ELR (cell line): Measurements from ENCODE around the gene GAB2.
"Not testable (repeated sequence)": the region's sequence is repeated elsewhere in the genome, so short reads cannot be mapped to it uniquely, and the experiment has no call there.

ENCODE experiments used
- DNase-seq: peaks from one replicate; pipeline ENCODE4 v3.0.0-alpha.2; 2015; ENCODE audit warnings: low read depth

GAB2 gene

DNA sequence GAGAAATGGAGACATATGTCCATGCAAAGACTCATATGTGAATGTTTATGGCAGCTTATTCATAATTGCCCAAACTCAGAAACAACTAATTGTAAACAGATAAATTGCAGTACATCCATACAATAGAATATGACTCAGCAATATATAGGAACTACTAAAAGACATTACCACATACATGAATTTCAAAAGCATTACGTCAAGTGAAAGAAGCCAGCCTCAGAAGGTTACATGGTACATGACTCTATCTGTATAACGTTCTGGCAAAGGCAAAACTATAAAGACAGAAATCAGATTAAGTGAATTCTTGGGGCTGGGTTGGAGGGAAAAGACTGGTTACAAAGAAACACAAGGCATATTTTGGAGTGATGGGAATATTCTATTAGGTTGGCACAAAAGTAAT, 236.4 kb downstream of the GAB2 start:
- DNase-seq: no peak

DNA sequence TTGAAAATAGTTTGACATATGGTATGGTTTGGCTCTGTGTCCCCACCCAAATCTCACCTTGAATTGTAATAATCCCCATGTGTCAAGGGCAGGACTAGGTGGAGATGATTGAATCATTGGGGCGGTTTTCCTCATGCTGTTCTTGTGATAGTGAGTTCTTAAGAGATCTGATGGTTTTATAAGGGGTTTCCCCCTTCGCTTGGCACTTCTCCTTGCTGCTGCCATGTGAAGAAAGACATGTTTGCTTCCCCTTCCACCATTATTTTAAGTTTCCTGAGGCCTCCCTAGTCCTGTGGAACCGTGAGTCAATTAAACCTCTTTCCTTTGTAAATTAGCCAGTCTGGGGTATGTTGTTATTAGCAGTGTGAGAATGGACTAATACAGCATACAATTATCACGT, 236.9 kb downstream of the GAB2 start:
- no peak for DNase-seq

DNA sequence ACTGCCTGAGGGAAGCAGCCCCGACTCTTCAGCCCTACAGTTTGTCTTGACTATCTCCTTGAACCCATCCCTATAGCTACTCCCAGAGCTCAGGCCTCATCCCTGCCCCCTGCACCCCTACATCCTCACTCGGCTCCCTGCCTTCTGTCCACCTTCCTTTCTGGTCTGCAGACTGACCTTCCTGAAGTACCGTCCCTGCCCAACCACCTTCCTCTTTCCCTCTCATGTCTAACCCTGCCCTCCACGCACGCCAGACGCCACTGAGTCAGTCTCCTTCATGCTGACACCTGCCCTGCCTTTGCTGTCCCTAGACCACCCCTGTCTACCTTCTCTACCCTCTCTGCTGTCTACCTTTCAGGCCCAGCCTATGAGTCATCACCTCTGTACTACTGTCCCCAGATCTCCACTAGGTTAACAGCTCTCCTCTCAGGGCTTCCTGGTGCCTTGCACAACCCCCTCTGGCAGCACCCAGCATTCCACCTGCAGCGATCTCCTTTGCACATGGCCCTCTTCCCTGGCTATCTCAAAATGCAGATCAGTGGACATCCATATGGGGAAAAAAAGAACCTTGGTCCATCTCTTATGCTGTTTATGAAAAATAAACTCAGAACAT, 238.1 kb downstream of the GAB2 start:
- DNase-seq: no peak

DNA sequence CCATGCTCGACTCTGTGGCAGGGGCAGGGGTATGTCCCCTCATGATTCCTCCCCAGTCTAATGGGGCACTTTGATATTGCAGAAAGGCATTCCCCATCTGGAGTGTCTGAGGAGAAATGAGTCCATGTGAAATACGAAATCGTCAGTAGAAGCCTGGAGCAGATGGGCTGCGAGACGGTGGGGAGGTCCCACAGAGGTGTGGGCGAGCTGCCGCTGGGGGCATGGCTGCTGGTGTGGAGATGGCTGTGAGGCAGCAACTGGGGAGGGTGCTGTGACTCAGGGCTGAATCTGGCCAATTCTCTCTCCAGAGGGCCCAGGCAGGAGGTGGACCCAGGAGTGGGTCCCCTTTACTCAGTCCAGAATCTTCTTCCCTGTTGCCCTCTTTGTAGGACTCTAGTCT, 240.4 kb downstream of the GAB2 start:
- no peak for DNase-seq

DNA sequence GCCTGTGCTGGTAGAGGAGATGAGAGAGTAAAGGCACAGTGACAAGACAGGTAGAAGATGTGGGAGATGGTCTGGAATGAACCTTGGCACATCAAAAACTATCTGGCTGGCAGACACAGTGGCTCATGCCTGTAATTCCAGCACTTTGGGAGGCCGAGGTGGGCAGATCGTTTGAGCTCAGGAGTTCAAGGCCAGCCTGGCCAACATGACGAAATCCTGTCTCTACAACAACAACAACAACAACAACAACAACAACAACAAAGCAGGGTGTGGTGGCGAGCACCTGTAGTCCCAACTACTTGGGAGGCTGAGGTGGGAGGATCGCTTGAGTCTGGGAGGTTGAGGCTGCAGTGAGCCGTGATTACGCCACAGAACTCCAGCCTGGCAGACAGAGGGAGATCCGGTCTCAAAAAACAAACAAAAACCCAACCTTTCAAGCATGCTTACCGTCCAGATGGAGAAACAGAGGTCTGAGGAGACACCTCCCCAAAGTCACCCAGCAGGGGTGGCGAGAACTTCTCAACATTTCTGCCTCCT, 240.9 kb downstream of the GAB2 start:
- DNase-seq: no peak

DNA sequence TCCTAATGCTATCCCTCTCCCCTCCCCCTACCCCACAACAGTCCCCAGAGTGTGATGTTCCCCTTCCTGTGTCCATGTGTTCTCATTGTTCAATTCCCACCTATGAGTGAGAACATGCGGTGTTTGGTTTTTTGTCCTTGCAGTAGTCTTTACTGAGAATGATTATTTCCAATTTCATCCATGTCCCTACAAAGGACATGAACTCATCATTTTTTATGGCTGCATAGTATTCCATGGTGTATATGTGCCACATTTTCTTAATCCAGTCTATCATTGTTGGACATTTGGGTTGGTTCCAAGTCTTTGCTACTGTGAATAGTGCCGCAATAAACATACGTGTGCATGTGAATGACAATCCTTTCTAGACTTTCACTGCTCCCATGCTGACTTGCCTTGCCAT, 241.8 kb downstream of the GAB2 start:
- not testable (repeated sequence) for DNase-seq

DNA sequence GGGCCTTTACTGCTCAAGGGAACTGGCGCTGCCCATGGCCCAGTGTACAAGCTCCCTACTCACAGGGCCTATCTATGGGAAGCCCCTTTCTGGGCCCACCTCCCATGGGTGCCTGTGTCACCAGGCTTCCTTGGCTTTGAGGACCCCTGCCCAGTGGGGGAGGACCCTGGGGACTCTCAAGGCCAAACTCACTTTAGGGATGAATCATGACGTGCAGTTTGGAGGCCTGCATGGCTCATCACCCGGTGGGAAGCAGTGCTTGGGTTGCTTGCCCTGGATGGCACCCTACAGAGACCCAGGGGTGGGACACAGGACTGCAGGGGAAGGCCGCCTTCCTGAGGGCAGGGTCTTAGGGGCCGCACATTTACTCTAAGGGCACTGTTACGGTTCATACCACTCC, 245.7 kb downstream of the GAB2 start:
- no peak for DNase-seq

DNA sequence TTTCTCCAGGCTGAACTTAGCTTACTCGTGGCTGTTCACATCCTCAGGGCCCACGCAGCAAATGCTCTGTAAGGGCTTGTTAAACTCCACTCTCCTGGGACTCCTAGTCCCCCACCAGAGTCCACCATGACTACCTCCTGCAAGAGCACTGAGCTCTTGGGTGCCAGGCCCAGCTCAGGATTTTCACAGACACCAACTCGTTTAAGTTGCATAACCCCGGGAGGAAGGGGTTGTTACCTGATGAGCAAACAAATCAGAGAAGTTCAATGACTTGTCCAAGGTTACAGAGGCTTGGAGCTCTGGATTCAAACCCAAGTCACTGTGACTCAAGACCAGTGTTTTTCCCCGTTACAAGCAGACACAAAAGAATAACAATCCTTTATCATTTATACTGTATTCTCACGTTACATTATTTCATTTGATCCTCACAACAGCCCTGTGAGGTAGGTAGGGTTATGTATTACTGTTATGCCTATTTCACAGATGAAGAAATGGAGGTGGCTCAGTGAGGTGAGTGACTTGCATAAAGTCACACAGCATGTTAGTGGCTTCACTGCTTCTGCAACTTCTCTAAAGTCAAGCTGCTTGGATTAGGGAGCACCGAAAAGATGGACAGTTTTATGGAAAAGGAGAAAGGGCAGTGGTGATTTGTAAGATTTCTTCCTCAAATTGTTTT, 246.6 kb downstream of the GAB2 start:
- no peak for DNase-seq

DNA sequence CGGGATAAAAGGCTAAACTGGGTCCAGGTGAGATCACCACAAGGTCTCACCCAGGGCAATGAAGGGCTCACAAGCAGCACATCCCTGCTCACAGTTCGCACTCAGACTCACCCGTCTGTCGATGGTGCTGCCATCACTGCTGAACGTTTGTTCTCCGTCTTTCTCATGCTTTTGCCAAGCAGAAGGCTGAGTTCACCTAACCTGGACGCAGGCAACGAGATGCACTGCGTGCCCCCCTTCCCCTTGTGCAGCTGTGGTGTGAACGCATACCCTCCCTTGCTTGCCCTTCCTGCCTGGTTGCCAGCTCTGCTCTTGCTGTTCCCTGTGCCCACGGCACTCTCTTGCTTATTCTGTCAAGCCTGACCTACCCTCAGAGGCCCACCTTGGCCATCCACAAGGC, 247.2 kb downstream of the GAB2 start:
- DNase-seq: no peak

DNA sequence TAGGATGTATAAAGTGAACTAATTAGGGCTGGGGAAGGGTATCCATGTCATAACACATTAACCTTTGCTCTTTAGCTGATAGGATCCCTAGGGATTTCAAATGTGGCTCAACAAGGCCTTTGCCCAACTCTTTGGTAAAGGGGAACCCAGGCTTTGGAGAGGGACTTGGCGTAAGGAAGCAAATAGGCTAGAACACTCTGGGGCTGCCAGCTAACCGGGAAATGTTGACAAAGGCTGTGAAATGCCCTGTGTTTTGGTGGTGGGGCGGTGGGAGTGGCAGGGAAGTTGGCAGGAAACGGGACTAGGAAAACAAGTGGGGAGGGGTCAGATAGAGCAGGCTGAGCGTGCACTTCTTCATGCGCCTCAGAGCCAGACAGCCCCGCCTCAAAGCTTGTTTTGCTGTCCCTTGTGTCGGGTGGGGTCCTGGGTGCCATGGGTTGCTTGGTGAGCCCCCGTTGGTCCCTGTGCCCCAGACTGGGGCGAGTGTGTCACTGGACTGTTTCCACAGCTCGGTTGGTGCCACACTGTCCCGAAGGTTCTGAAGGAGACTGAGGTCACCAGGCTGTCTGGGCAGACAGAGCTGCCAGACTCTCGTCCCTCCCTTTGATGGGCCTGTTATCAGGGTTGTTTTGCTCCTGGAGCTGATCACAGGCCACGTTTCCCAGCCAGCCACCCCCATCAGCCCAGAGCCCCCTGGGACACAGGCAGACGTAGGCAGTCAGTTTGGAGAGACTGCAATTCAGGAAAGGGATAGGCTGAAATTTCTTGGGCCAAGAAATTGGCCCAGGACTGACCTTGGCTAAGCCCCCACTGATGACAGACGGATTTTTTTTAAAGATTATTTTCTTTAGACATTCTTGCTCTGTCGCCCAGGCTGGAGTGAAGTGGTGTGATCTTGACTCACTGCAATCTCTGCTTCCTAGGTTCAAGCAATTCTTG, 248.8 kb downstream of the GAB2 start:
- no peak for DNase-seq

DNA sequence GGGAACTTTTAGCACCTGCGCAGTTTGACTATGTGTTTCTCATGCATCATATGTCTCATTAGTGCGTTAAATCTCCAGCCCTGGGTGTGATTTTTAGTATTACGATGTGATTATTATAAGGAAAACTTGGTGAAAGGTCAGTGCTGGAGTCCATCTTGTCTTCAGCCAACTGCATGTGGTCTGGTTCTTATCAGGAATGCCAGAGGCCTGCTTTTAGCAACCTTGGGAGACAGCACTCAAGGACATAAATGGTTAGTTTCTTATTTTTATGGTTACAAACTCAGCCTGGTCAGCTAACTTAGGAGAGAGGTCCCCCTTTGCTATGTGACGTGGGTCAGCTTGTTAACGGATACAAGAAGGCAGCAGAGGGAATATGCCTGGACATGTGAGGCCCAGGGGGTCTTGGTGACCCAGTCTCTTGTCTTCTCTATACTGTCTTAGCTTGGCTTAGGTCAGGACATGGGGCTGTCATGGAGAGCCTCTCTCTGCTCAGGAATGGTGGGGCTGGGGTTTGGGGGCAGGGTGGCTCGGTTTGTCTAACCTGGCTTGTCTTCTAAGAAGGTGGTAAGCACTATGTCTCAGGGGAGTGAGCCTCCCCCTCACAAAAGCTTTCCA, 250.7 kb downstream of the GAB2 start:
- no peak for DNase-seq
